HepG2 (cell line): ENCODE measurements around the gene ZNF367. TPM values are rescaled to one million over a fixed set of nuclear protein-coding genes. Genes with fewer than 3 reads are reported as not detected.

Experiments
- ATAC-seq: fragments of 200-7000 bp; cut with Tn5 transposase; 3 replicates; pipeline ENCODE4 v1.9.1; 2020; ENCODE audit warnings: mild to moderate bottlenecking, moderate library complexity
- BruUV-seq: library from RNA; stranded (reverse); fragments of 400-500 nt; replicated peaks from 2 replicates; lab custom pipeline; 2021; lab: Mats Ljungman, UMichigan
- CTCF ChIA-PET: fragments of 300-600 bp; formaldehyde crosslinking; extraction: SDS; loops from one replicate; lab custom pipeline; 2021; ENCODE audit warnings: low total read pairs, inconsistent platforms, low intra/inter-chr PET ratio; lab: Yijun Ruan, JAX
- POLR2A ChIA-PET: fragments of 350-600 bp; sonication (Branson Sonifier 250); formaldehyde crosslinking; loops from one replicate; lab custom pipeline; 2020; ENCODE audit warnings: antibody characterized with exemption, inconsistent platforms; lab: Yijun Ruan, JAX
- DNase-seq: peaks from one replicate; pipeline ENCODE4 v3.0.0-alpha.2; 2015; ENCODE audit warnings: low spot score
- FAIRE-seq: peaks from 3 replicates; lab custom pipeline; 2011; peaks lifted over from hg19 to GRCh38; lab: Jason Lieb, UNC
- H2AFZ ChIP-seq: one replicate; pipeline ENCODE4 v1.6.1; 2011; ENCODE audit warnings: low read length, inconsistent platforms
- H3K27ac ChIP-seq: fragments of 300-600 bp; 3 replicates; pipeline ENCODE4 v1.8.0; 2011; ENCODE audit warnings: mixed run types, mild to moderate bottlenecking, mixed read lengths, low read length, inconsistent platforms; ENCODE audit not compliant: insufficient read depth; ENCODE audit errors: extremely low read length
- H3K27me3 ChIP-seq, 2 experiments: fragments of 200-600 bp in 1 of 2; 2 replicates in 1 of 2; 3 replicates in 1 of 2; pipeline versions ENCODE4 v1.6.0 to v1.8.0; 2011; ENCODE audit warnings: low read length in 2 of 2, mild to moderate bottlenecking in 2 of 2, moderate library complexity in 2 of 2, inconsistent platforms in 1 of 2; ENCODE audit not compliant: insufficient read depth in 2 of 2, control insufficient read depth in 1 of 2
- H3K36me3 ChIP-seq, 2 experiments: fragments of 200-600 bp in 1 of 2; replicated peaks in 1 of 2; 2 replicates in 1 of 2; 3 replicates in 1 of 2; pipeline versions ENCODE4 v1.5.1 to v1.8.0; 2011; ENCODE audit warnings: low read length in 2 of 2, inconsistent platforms in 1 of 2; ENCODE audit not compliant: insufficient read depth in 2 of 2, control insufficient read depth in 1 of 2
- H3K4me1 ChIP-seq: 2 replicates; pipeline ENCODE4 v1.5.1; 2012; ENCODE audit warnings: low read length, inconsistent platforms; ENCODE audit not compliant: insufficient read depth
- H3K4me2 ChIP-seq: 2 replicates; pipeline ENCODE4 v1.6.0; 2011; ENCODE audit warnings: low read depth, low read length, inconsistent platforms
- H3K4me3 ChIP-seq, 3 experiments: fragments of 200-600 bp in 1 of 3; sonication (generic), shearing (Covaris generic) in 1 of 3; replicated peaks in 1 of 3; 2 replicates each; pipeline ENCODE4 v1.5.1; 2011 to 2016; ENCODE audit warnings: low read length in 3 of 3, inconsistent platforms in 2 of 3, low read depth in 2 of 3, mild to moderate bottlenecking in 2 of 3, control low read depth in 1 of 3, mixed read lengths in 1 of 3; ENCODE audit not compliant: insufficient read depth in 1 of 3
- H3K79me2 ChIP-seq: one replicate; pipeline ENCODE4 v1.6.1; 2011; ENCODE audit warnings: low read length, inconsistent platforms; ENCODE audit not compliant: insufficient read depth
- H3K9ac ChIP-seq: 2 replicates; pipeline ENCODE4 v1.6.0; 2011; ENCODE audit warnings: mild to moderate bottlenecking, low read depth, low read length, inconsistent platforms; ENCODE audit not compliant: insufficient read depth
- H3K9me3 ChIP-seq: 2 replicates; pipeline ENCODE4 v1.5.1; 2012; ENCODE audit warnings: mild to moderate bottlenecking, low read length
- H4K20me1 ChIP-seq: 2 replicates; pipeline ENCODE4 v1.6.0; 2011; ENCODE audit warnings: inconsistent platforms, mild to moderate bottlenecking, low read length, moderate library complexity; ENCODE audit not compliant: insufficient read depth
- ARID2 ChIP-seq: sonication (generic); formaldehyde crosslinking; IDR thresholded peaks from 2 replicates; pipeline ENCODE4 v1.8.1; 2022; ENCODE audit warnings: mild to moderate bottlenecking, missing genetic modification reagents, borderline replicate concordance
- GLI4 ChIP-seq: sonication (generic); formaldehyde crosslinking; IDR thresholded peaks from 2 replicates; pipeline ENCODE4 v1.5.1; 2020; ENCODE audit warnings: missing genetic modification reagents, mild to moderate bottlenecking, moderate library complexity, borderline replicate concordance
- HDAC1 ChIP-seq: sonication (generic); formaldehyde crosslinking; IDR thresholded peaks from 2 replicates; pipeline ENCODE4 v1.5.1; 2020; ENCODE audit warnings: mild to moderate bottlenecking, missing genetic modification reagents
- NKX3-1 ChIP-seq: sonication (generic); formaldehyde crosslinking; IDR thresholded peaks from 2 replicates; pipeline ENCODE4 v1.5.0; 2020; ENCODE audit warnings: missing genetic modification reagents
- TARDBP ChIP-seq: sonication (generic); formaldehyde crosslinking; IDR thresholded peaks from 2 replicates; pipeline ENCODE4 v1.8.0; 2022; ENCODE audit warnings: mild to moderate bottlenecking, missing genetic modification reagents
- TOPORS ChIP-seq: sonication (generic); formaldehyde crosslinking; IDR thresholded peaks from 2 replicates; pipeline ENCODE4 v1.8.0; 2023; ENCODE audit warnings: mild to moderate bottlenecking, missing genetic modification reagents
- ZNF577 ChIP-seq: sonication (generic); formaldehyde crosslinking; IDR thresholded peaks from 2 replicates; pipeline ENCODE4 v1.4.0; 2020; ENCODE audit warnings: mild to moderate bottlenecking, low read depth, missing genetic modification reagents, borderline replicate concordance
- ZNF703 ChIP-seq: sonication (generic); formaldehyde crosslinking; IDR thresholded peaks from 2 replicates; pipeline ENCODE4 v1.5.1; 2020; ENCODE audit warnings: missing genetic modification reagents, mild to moderate bottlenecking, moderate library complexity, borderline replicate concordance
- WGBS: methylation state at CpG from one replicate; pipeline ENCODE4 v1.1.6; 2017; ENCODE audit warnings: low lambda C conversion rate; 5-methylcytosine and 5-hydroxymethylcytosine counted together
- in situ Hi-C: cut with HindIII; loops from 2 replicates; pipeline ENCODE4 v1.10.0; 2017; ENCODE audit warnings: low pct_unique_long_range_greater_than_20kb; ENCODE audit not compliant: extremely low pct_ligation_motif_present
- intact Hi-C: fragments of 100-400 bp; cut with micrococcal nuclease; formaldehyde crosslinking; loops from one replicate; pipeline ENCODE4 v1.10.0; 2022; ENCODE audit not compliant: unreplicated experiment
- polyA plus RNA-seq, 8 experiments: library from polyadenylated mRNA; depleted of rRNA in 3 of 8; stranded (reverse) in 7 of 8; unstranded in 1 of 8; fragments of >200 nt; fragmentation: Illumina TruSeq in 4 of 8; extraction: Trizol in 4 of 8; gene quantifications; 2 replicates each; pipeline versions ENCODE4 v1.2.1 to v1.2.3, GENCODE V29; 2011 to 2016; ENCODE audit warnings: low read depth in 4 of 8, missing spikeins in 1 of 8, mixed read lengths in 1 of 8; ENCODE audit not compliant: insufficient read depth in 1 of 8
- total RNA-seq, 5 experiments: library from RNA; depleted of rRNA; stranded (reverse); fragments of >200 nt; fragmentation: Illumina TruSeq; extraction: Trizol; gene quantifications; 2 replicates each; pipeline ENCODE4 v1.2.3, GENCODE V29; 2016; ENCODE audit warnings: low read depth in 1 of 5
- TF ChIP-seq, protein P1 (sequence below): sonication (generic); formaldehyde crosslinking; IDR thresholded peaks from 2 replicates; pipeline ENCODE4 v1.4.0; 2020; ENCODE audit warnings: mild to moderate bottlenecking, missing genetic modification reagents

ZNF367 gene
- total and polyA plus RNA-seq, 2 of the 13 experiments (the other 11 are each of a cell fraction or from before 2014, with no cell fraction given) = 2.9 to 7.7 TPM

GRCh38 chr9:96381696-96382095 is 36.5 kb downstream of the ZNF367 start:
- BruUV-seq = no TSS peak
- WGBS = 37% methylated on average over 4 of the region's 4 CpGs
- peaks cover 76% of the 10 kb centered on the region for H3K79me2 ChIP-seq

More at GRCh38 chr9:96381696-96382095, 36.5 kb downstream of the ZNF367 start:
- FAIRE-seq (no peak), DNase-seq (no peak), ATAC-seq (no peak)
- Histone ChIP-seq H3K4me3 (peak overlapping the region; percentile 63 to 87 (median 72)), H3K27me3 (no peaks in the 10 kb centered on the region; a peak in 1 of 5 replicates), H3K9me3 (no peaks in the 10 kb centered on the region), H2AFZ (no peak overlapping the region), H4K20me1 (peaks cover 34% of the 10 kb centered on the region)
- ChIA-PET CTCF (interaction anchor here (0.7 kb wide), 1 partner anchor 64 kb away, joined by 3 read pairs; no protein-coding TSS in a partner anchor), POLR2A (interaction anchor here (1.0 to 4.7 kb wide), 11 partner anchors 8 to 110 kb away, joined by 3 to 25 read pairs (median 3); no protein-coding TSS in a partner anchor)
- in situ Hi-C loops = no loop called here
- intact Hi-C loops = loop anchor here (5.0 kb wide), 1 partner anchor 54 kb away; no protein-coding TSS in a partner anchor
- TF ChIP-seq TOPORS = no peak
- TF ChIP-seq HDAC1 (CRISPR knock-in tag) = no peak
- no peak for TF ChIP-seq ZNF703
- no peak for TF ChIP-seq TARDBP (CRISPR knock-in tag)
- no peak for TF ChIP-seq ZNF577
- no peak for TF ChIP-seq NKX3-1
- TF ChIP-seq, protein P1, sequence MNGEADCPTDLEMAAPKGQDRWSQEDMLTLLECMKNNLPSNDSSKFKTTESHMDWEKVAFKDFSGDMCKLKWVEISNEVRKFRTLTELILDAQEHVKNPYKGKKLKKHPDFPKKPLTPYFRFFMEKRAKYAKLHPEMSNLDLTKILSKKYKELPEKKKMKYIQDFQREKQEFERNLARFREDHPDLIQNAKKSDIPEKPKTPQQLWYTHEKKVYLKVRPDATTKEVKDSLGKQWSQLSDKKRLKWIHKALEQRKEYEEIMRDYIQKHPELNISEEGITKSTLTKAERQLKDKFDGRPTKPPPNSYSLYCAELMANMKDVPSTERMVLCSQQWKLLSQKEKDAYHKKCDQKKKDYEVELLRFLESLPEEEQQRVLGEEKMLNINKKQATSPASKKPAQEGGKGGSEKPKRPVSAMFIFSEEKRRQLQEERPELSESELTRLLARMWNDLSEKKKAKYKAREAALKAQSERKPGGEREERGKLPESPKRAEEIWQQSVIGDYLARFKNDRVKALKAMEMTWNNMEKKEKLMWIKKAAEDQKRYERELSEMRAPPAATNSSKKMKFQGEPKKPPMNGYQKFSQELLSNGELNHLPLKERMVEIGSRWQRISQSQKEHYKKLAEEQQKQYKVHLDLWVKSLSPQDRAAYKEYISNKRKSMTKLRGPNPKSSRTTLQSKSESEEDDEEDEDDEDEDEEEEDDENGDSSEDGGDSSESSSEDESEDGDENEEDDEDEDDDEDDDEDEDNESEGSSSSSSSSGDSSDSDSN (CRISPR knock-in tag) = 0 out of 2 replicates have a peak, but pooled peaks have one; percentile 4
- 0 out of 2 replicates have a peak, but pooled peaks have one; percentile 43 for TF ChIP-seq ARID2
- TF ChIP-seq GLI4 (CRISPR knock-in tag) = 0 out of 2 replicates have a peak, but pooled peaks have one; percentile 9
- TF ChIP-seq, all 625 proteins: peak for 3
- peaks cover 85% of the 10 kb centered on the region for H3K4me1 ChIP-seq
- H3K9ac ChIP-seq = peak overlapping the region; percentile 90
- peak overlapping the region; percentile 100 for H3K4me2 ChIP-seq
- H3K36me3 ChIP-seq = peaks cover 5 to 18% of the 10 kb centered on the region in 2 experiments
- H3K27ac ChIP-seq = peak overlapping the region; percentile 95
